ENCODE data around the gene KLHDC9.
A peak's percentile ranks its signal among the peaks of the same experiment; 100 is the strongest.
"Not testable (repeated sequence)": the region's sequence is repeated elsewhere in the genome, so short reads cannot be mapped to it uniquely, and the experiment has no call there.

The KLHDC9 gene, protein sequence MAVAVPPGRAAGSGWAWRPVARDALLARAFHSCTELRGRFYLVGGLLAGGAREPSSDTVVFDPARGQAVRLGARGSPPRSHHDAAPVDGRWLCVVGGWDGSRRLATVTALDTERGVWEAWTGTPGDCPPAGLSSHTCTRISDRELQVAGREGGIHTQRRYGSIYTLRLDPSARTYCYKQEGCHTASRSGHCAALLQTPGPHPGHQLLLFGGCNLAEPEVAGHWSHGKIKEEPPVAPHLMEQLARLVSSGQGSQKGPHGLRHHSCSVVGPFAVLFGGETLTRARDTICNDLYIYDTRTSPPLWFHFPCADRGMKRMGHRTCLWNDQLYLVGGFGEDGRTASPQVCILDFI

GRCh38 chr1:161098210-161099068 lies at the start of gene KLHDC9:
Gene KLHDC9, plus strand, starts transcription at chr1:161098361. Its CDS starts 175 bp downstream, at chr1:161098536.
- peak; percentile 76 for DNase-seq (ENCODE audit: low read depth)

GRCh38 chr1:161048949-161049722 lies 49.0 kb upstream of the KLHDC9 start:
- no peak for DNase-seq (ENCODE audit: low read depth)

- DNase-seq (ENCODE audit: low read depth), result no peak
Observed at GRCh38 chr1:161051219-161051618, 46.9 kb upstream of the KLHDC9 start.

GRCh38 chr1:161052899-161053298 lies 45.3 kb upstream of the KLHDC9 start:
- DNase-seq (ENCODE audit: low read depth), result no peak

GRCh38 chr1:161054232-161054631 lies 43.9 kb upstream of the KLHDC9 start:
- DNase-seq (ENCODE audit: low read depth), result no peak

- DNase-seq (ENCODE audit: low read depth), result no peak
Observed at GRCh38 chr1:161054805-161055204, 43.4 kb upstream of the KLHDC9 start.

GRCh38 chr1:161059293-161059692 lies 38.9 kb upstream of the KLHDC9 start:
- DNase-seq (ENCODE audit: low read depth), result no peak

- DNase-seq (ENCODE audit: low read depth), result no peak
Observed at GRCh38 chr1:161061419-161061818, 36.7 kb upstream of the KLHDC9 start.

GRCh38 chr1:161063936-161064335 lies 34.2 kb upstream of the KLHDC9 start:
- not testable (repeated sequence) for DNase-seq (ENCODE audit: low read depth)

GRCh38 chr1:161065681-161066080 lies 32.5 kb upstream of the KLHDC9 start:
- not testable (repeated sequence) for DNase-seq (ENCODE audit: low read depth)

GRCh38 chr1:161066694-161067093 lies 31.5 kb upstream of the KLHDC9 start:
- no peak for DNase-seq (ENCODE audit: low read depth)

GRCh38 chr1:161068306-161069234 lies 29.6 kb upstream of the KLHDC9 start:
- DNase-seq (ENCODE audit: low read depth), result no peak

- DNase-seq (ENCODE audit: low read depth), result no peak
Observed at GRCh38 chr1:161069241-161069640, 28.9 kb upstream of the KLHDC9 start.

- DNase-seq (ENCODE audit: low read depth), result no peak
Observed at GRCh38 chr1:161069731-161070270, 28.4 kb upstream of the KLHDC9 start, which contains the start of gene ARHGAP30. Gene ARHGAP30, minus strand, starts transcription at chr1:161069891. Its CDS starts 267 bp downstream, at chr1:161069624.

DNA sequence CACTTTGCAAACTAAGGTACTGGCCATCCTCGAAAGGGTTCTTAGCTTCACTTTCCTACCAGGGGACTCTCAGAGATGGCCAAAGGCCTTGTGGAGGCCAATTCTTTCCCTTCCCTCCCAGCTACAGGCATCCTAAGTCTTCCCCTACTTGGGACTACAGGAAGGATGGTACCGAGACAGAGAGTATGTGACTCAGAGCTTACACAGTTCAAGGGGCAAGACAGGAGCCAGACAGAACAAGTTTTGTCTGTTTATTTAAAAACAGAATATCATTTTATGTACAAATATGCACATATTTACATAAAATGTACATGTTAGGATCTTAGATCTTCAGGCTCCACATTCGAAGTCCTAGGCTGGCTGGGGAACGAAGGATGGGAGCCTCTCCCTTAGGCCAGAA lies 27.4 kb upstream of the KLHDC9 start:
- DNase-seq (ENCODE audit: low read depth), result no peak

GRCh38 chr1:161071886-161072371 lies 26.2 kb upstream of the KLHDC9 start:
- peak; percentile 39 for DNase-seq (ENCODE audit: low read depth)

DNA sequence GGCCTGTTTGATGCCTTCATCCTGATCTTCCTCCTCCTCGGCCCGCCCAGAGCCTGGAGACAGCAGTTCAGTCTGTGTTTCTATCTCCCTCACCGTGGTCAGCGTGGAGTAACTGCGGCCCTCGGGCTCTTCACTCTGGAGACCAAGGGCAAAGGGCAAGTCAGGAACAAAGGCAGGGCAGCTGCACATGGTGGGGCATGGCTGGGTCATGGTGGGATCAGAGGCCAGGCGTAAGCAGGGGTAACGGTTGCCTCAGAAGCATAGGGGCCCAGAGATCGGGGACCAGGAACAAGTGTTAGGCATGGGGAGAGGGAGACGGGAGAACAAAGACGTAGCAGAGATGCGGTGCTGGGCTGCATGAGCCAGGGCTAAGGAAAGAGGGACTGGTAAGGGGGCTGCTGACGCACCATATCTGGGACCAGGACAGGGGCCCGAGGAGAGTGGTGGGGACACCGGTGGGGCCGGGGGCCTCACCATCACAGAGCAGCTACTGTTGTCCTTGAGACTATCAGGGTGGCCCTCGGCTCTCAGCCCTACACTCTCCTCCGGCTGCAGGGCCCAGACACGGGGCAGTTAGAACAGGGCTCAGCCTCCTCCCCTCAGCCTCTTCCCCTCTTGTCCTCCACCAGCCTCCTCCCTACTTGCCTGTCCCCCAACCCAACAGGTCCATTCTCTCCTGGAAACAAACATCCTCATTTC lies 25.3 kb upstream of the KLHDC9 start:
- DNase-seq (ENCODE audit: low read depth), result no peak

DNA sequence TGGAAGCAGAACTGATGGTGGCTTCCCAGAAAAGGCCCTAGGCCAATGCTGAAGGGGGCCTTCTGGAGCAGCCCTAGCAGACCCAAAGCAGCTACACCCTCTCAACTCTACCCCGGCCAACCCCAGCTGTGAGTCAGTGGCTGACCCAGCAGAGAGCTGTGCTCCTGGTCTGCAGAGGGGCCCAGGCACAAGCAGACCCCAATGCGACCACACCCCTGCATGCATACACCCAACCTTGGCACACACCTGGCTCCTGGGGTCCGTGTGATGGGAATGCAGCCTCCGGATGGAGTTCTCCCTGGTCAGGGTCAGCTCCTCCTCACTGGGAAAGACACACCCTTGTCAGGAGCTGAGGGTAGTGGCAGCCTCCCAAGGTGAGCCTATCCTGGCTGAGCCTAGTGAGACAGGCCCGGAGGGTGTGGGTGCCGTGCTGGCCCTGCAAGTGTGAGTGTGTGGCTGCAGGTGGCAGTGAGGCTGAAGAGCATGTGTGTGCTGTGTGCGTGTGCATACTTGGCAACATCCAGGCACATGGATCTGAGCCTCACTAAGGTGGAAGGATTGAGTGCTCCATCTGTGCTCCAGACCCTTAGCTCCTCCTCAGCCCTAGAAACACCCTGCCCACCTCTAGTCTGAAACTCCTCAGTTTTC lies 24.6 kb upstream of the KLHDC9 start:
- DNase-seq (ENCODE audit: low read depth), result no peak

GRCh38 chr1:161074676-161075368 lies 23.3 kb upstream of the KLHDC9 start:
- DNase-seq (ENCODE audit: low read depth), result no peak
